ENCODE results near the gene CKM. TPM values are rescaled to one million over a fixed set of nuclear protein-coding genes. Genes with fewer than 3 reads are reported as not detected.

CKM gene
- total RNA-seq, 4 donors from 2014 or later: 18,507 to 37,792 (median 27,366) TPM

DNA sequence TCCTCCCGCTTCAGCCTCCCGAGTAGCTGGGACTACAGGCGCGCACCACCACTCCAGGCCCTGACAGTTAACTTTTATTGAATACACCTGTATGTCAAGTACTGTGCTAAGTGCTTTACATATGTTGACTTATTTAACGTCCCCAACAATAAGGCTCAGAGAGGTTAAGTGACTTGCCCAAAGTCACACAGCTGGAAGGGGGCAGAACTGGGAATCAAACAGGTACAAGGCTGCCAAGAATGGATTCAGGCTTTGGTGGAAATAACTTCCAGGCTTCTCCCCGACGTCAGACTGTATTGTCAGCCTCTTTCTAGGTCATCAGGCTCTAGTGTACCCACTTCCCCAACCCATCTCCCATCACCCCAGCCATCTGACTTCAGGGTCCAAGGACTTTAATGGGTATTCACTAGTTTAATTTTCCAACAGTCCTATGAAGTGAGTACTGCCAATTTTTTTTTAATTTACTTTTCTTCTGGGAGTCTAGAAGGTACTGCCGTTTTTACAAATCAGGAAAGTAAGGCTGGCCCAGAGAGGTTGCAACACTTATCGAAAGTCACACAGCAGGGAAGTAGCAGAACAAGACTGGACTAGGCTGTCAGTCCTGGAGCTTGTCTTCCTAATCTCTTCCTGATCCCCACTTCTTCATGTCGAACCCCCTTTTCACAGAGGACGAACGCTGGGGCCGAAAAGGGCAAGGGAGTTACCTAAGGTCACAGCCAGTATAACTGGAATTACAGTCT is 4.9 kb upstream of the CKM start:
- TF ChIP-seq, protein P1, sequence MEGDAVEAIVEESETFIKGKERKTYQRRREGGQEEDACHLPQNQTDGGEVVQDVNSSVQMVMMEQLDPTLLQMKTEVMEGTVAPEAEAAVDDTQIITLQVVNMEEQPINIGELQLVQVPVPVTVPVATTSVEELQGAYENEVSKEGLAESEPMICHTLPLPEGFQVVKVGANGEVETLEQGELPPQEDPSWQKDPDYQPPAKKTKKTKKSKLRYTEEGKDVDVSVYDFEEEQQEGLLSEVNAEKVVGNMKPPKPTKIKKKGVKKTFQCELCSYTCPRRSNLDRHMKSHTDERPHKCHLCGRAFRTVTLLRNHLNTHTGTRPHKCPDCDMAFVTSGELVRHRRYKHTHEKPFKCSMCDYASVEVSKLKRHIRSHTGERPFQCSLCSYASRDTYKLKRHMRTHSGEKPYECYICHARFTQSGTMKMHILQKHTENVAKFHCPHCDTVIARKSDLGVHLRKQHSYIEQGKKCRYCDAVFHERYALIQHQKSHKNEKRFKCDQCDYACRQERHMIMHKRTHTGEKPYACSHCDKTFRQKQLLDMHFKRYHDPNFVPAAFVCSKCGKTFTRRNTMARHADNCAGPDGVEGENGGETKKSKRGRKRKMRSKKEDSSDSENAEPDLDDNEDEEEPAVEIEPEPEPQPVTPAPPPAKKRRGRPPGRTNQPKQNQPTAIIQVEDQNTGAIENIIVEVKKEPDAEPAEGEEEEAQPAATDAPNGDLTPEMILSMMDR (IDR thresholded peaks at IDR 0.05 in 4 of 5, conservative IDR thresholded peaks at IDR 0.05 in 1 of 5): no peak
- TF ChIP-seq POLR2A (IDR thresholded peaks at IDR 0.05): no peak
- in situ Hi-C loops (cut with MboI; ENCODE audit: low sequenced_read_pairs in 4 of 4): no loop called here
- peaks cover 28 to 39% of the 10 kb centered on the region in 2 donors for H3K4me1 ChIP-seq
- ATAC-seq (no peak), DNase-seq (no peak)
- H3K9me3 ChIP-seq: no peaks in the 10 kb centered on the region
- no peaks in the 10 kb centered on the region for H3K36me3 ChIP-seq
- H3K27me3 ChIP-seq: no peaks in the 10 kb centered on the region
- peak overlapping the region; percentile 74 to 100 (median 100) for H3K27ac ChIP-seq
- H3K4me3 ChIP-seq: no peak overlapping the region
- intact Hi-C loops (cut with DNase I; ENCODE audit: low total_unique reads): loop anchor here (2.0 to 10.0 kb wide), 5 partner anchors 80 to 457 kb away; partner anchors contain the start of genes DMPK, POLR1G, PPM1N and PPP1R13L

DNA sequence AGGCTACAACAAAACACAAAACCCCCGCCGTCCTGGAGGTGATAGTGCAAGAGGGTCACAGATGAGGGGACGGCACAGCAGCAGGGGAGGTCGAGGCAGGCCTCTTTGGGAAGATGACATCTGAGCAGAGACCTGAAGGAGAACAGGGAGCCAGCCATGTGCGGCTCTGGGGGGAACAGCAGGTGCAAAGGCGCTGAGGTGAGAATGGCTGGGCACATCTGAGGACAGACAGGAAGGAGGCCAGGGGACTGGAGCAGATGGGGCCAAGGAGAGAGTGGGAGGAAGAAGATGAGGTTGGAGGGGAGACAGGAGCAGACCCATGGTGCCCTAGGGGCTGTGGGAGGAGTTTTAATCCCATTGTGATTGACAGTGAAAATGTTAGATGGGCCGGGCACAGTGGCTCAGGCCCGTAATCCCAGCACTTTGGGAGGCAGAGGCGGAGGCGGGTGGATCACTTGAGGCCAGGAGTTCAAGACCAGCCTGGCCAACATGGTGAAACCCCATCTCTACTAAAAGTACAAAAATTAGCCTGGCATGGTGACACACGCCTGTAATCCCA is 1.8 kb upstream of the CKM start:
- in situ Hi-C loops (cut with MboI; ENCODE audit: low sequenced_read_pairs in 4 of 4): no loop called here
- DNase-seq (peak in 1 of 2 donors; percentile 70), ATAC-seq (no peak)
- Histone ChIP-seq H3K36me3 (no peaks in the 10 kb centered on the region), H3K27me3 (no peaks in the 10 kb centered on the region), H3K4me1 (peaks cover 47 to 64% of the 10 kb centered on the region in 2 donors), H3K27ac (peak overlapping the region; percentile 97 to 100 (median 100)), H3K9me3 (no peaks in the 10 kb centered on the region), H3K4me3 (peak overlapping the region; percentile 45 to 62 (median 58))
- intact Hi-C loops (cut with DNase I; ENCODE audit: low total_unique reads): loop anchor here (10.0 kb wide), 3 partner anchors 170 to 460 kb away; partner anchors contain the start of genes DMPK, PPM1N, PPP1R37 and RTN2
- TF ChIP-seq, protein P1 (IDR thresholded peaks at IDR 0.05 in 4 of 5, conservative IDR thresholded peaks at IDR 0.05 in 1 of 5): no peak
- TF ChIP-seq POLR2A (IDR thresholded peaks at IDR 0.05): no peak

DNA sequence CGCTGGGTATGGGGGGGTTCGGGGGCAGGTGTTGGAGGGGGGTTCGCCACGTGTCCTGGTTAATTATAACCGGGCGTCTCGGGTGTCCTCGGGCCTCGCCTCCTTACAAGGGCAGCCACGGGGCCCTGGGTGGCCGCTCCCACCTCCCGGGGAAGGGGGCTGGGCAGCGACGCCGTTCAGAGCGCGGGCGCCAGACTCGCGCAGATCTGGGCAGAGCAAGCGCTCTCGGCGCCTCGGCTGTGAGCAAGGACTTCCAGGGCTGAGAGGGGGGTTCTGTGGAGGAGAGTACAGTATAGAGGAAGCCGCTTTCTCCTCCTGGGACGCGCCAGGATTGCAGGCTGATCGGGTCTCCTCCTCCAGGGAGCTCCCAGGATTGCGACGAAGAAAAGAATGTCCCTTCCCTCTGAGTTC is 1.0 kb upstream of the CKM start:
- H3K9me3 ChIP-seq: no peaks in the 10 kb centered on the region
- H3K27me3 ChIP-seq: no peaks in the 10 kb centered on the region
- H3K4me3 ChIP-seq: peak overlapping the region; percentile 45 to 76 (median 58)
- in situ Hi-C loops (cut with MboI; ENCODE audit: low sequenced_read_pairs in 4 of 4): no loop called here
- ATAC-seq (peak; percentile 30 to 45), DNase-seq (peak; percentile 72 to 96)
- H3K27ac ChIP-seq: peak overlapping the region; percentile 97 to 100 (median 100)
- TF ChIP-seq, protein P1 (IDR thresholded peaks at IDR 0.05 in 4 of 5, conservative IDR thresholded peaks at IDR 0.05 in 1 of 5): no peak
- TF ChIP-seq POLR2A (IDR thresholded peaks at IDR 0.05): peak; percentile 94 to 95
- peaks cover 0 to 7% of the 10 kb centered on the region in 2 donors for H3K36me3 ChIP-seq
- intact Hi-C loops (cut with DNase I; ENCODE audit: low total_unique reads): loop anchor here (10.0 kb wide), 3 partner anchors 171 to 461 kb away; partner anchors contain the start of genes DMPK, PPM1N, PPP1R37 and RTN2
- peaks cover 49 to 67% of the 10 kb centered on the region in 2 donors for H3K4me1 ChIP-seq

DNA sequence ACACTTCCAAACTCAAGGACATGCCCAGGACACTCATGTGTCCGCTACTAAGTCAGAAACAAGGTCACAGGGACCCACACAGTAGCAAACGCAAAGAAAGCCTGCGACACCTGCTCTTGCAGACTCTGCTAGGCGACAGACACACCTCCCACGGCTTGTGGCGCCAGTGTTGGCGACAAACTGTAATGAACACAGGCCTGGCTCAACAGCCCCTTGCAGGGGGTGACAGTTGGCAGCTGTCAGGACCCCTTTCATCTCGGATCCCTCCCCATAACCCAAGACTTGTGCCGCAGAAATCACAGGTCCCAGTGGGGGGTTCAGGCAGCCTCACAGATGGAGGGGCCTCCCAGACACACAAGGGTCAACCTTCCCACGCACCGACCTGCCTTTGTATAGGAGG is 364 bp downstream of the CKM start:
- Histone ChIP-seq H3K27ac (peak overlapping the region; percentile 97 to 100 (median 100)), H3K4me3 (peak overlapping the region; percentile 45 to 76 (median 58)), H3K9me3 (no peaks in the 10 kb centered on the region), H3K36me3 (peaks cover 0 to 19% of the 10 kb centered on the region in 2 donors), H3K4me1 (peaks cover 47 to 69% of the 10 kb centered on the region in 2 donors), H3K27me3 (no peaks in the 10 kb centered on the region)
- TF ChIP-seq POLR2A (IDR thresholded peaks at IDR 0.05): no peak
- TF ChIP-seq, protein P1 (IDR thresholded peaks at IDR 0.05 in 4 of 5, conservative IDR thresholded peaks at IDR 0.05 in 1 of 5): no peak
- in situ Hi-C loops (cut with MboI; ENCODE audit: low sequenced_read_pairs in 4 of 4) (no loop called here), intact Hi-C loops (cut with DNase I; ENCODE audit: low total_unique reads) (loop anchor here (10.0 kb wide), 3 partner anchors 172 to 462 kb away; partner anchors contain the start of genes DMPK, PPM1N, PPP1R37 and RTN2)
- ATAC-seq (peak; percentile 23 to 49), DNase-seq (peak; percentile 35 to 75)
